Thyroid gland (tissue), 4 donors: Measurements from ENCODE around the gene KSR1.

Experiments used
- CTCF ChIP-seq, 6 experiments: fragments of 200-600 bp in 3 of 6; fragments of 450-650 bp in 3 of 6; sonication (generic) in 3 of 6; IDR thresholded peaks; one replicate each; pipeline ENCODE4 v1.5.1; 2016 to 2019; ENCODE audit warnings: antibody characterized with exemption in 6 of 6, mild to moderate bottlenecking in 2 of 6, inconsistent platforms in 1 of 6, moderate library complexity in 1 of 6
- POLR2A ChIP-seq, 2 donors: fragments of 450-650 bp; IDR thresholded peaks; one replicate each; pipeline ENCODE4 v1.6.1; 2017; ENCODE audit warnings: antibody characterized with exemption in 2 of 2, mild to moderate bottlenecking in 2 of 2, moderate library complexity in 1 of 2

GRCh38 chr17:27459433-27459832 is 3.2 kb downstream of the KSR1 start:
- no peak for TF ChIP-seq CTCF (IDR thresholded peaks at IDR 0.05)
- TF ChIP-seq POLR2A (IDR thresholded peaks at IDR 0.05) = no peak
